Gastrocnemius medialis (tissue), 4 donors: ENCODE data around the gene ADGRL3.

Source experiments
- CTCF ChIP-seq, 5 experiments: fragments of 450-650 bp in 3 of 5; fragments of 200-600 bp in 2 of 5; sonication (generic) in 2 of 5; IDR thresholded peaks in 4 of 5; conservative IDR thresholded peaks in 1 of 5; 1 replicate in 4 of 5; 2 replicates in 1 of 5; pipeline ENCODE4 v1.5.1; 2016 to 2019; ENCODE audit warnings: antibody characterized with exemption in 5 of 5, mild to moderate bottlenecking in 3 of 5, moderate library complexity in 3 of 5
- POLR2A ChIP-seq, 2 donors: fragments of 450-650 bp; IDR thresholded peaks; one replicate each; pipeline ENCODE4 v1.6.1; 2017; ENCODE audit warnings: antibody characterized with exemption in 2 of 2, mild to moderate bottlenecking in 2 of 2, moderate library complexity in 2 of 2

DNA sequence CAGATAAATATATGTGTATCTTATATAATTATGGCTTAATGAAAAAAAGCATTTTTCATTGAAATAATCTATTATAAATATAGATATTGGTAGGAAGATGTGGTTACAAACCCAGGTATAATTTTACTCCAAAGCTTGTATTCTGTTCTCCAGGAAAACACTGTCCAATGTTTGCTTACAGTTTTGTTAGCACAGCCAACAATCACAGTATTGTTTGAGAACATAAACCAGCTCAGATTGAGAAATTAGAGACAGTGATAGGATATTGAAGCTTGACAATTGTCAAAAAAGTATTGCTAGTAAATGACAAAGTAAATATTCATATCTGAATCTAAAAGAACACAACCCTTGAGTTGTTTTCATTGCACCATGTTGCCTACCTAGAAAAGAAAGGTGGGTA lies 228.8 kb downstream of the ADGRL3 start:
- TF ChIP-seq CTCF (IDR thresholded peaks at IDR 0.05 in 4 of 5, conservative IDR thresholded peaks at IDR 0.05 in 1 of 5), result no peak
- no peak for TF ChIP-seq POLR2A (IDR thresholded peaks at IDR 0.05)
